ENCODE measurements around the gene BMPR1B. TPM values are rescaled to one million over a fixed set of nuclear protein-coding genes. Genes with fewer than 3 reads are reported as not detected.

BMPR1B gene
- total and polyA plus RNA-seq, 4 donors: 0.27 to 0.70 (median 0.48) TPM

DNA sequence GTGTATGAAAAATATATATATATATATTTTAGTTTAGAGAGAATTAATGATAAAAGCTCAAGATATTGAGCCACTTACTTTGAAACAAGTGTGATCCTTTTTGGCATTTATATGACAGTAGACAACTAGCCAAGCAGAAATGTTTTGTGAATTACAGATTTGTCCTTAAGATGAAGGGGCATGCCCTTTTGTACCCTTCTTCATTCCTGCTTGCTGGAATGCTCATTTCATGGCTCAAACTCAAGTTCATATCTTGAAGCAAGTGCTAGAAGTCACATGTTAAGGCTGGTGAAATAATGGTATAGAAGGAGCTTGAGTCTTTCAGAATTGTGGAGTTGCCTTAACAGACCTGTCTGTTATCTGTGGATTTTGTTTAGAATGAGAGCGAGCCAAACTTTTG, 203.0 kb downstream of the BMPR1B start:
- Histone ChIP-seq H3K4me1 (ENCODE audit: control insufficient read depth in 4 of 4, insufficient read depth in 4 of 4, low read length in 3 of 4) (no peaks in the 10 kb centered on the region), H3K4me3 (ENCODE audit: low read depth in 1 of 3, low read length in 3 of 3) (no peak overlapping the region), H3K9ac (ENCODE audit: low read depth in 1 of 2, low read length in 2 of 2) (no peak overlapping the region), H3K9me3 (ENCODE audit: control insufficient read depth in 4 of 4, low read length in 3 of 4) (peaks cover 0 to 3% (median 0%) of the 10 kb centered on the region in 4 donors), H3K27ac (ENCODE audit: low read depth in 1 of 2, low read length in 2 of 2) (no peak overlapping the region), H3K36me3 (ENCODE audit: control insufficient read depth in 4 of 4, insufficient read depth in 3 of 4, low read depth in 1 of 4, low read length in 3 of 4) (no peaks in the 10 kb centered on the region), H3K27me3 (ENCODE audit: control insufficient read depth in 4 of 4, insufficient read depth in 4 of 4, low read length in 3 of 4) (peaks cover 0 to 3% (median 0%) of the 10 kb centered on the region in 4 donors)
- TF ChIP-seq NR2F2 (IDR thresholded peaks at IDR 0.05) (peak; percentile 50), GABPA (IDR thresholded peaks at IDR 0.05 in 1 of 2, conservative IDR thresholded peaks at IDR 0.05 in 1 of 2) (no peak)
- DNase-seq (ENCODE audit: low spot score): no peak
- WGBS: 86% methylated on average over 1 of the region's 1 CpG

DNA sequence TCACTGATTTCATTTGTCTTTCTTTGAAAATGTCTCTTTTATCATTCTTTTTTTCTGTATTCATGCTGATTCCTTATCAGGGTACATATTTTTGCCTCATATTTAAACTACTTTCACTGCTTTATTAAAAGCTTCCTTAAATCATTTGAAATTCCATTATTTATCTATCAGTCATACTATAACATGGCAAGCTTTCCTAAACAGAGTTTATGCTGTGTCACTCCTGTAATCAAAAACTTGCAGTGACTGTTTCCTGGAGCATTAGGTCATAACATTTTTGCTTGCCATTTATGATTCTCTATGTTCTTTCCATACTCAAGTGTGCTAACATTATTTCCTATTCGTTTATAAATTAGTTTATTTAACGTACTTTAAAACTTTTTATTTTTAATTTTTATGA, 203.7 kb downstream of the BMPR1B start:
- H3K27ac ChIP-seq (ENCODE audit: low read depth in 1 of 2, low read length in 2 of 2): no peak overlapping the region
- H3K4me3 ChIP-seq (ENCODE audit: low read depth in 1 of 3, low read length in 3 of 3): no peak overlapping the region
- TF ChIP-seq CTCF (IDR thresholded peaks at IDR 0.05; ENCODE audit: low read depth, low read length, missing input control): no peak
- TF ChIP-seq NR2F2 (IDR thresholded peaks at IDR 0.05): no peak
- no peak for TF ChIP-seq TAF1 (conservative IDR thresholded peaks at IDR 0.05)
- TF ChIP-seq YY1 (IDR thresholded peaks at IDR 0.05): no peak
- no peak for TF ChIP-seq HNF4G (IDR thresholded peaks at IDR 0.05)
- TF ChIP-seq RXRA (IDR thresholded peaks at IDR 0.05): no peak
- no peak for TF ChIP-seq REST (IDR thresholded peaks at IDR 0.05)
- TF ChIP-seq JUND (IDR thresholded peaks at IDR 0.05): no peak
- no peak for TF ChIP-seq HNF4A (conservative IDR thresholded peaks at IDR 0.05)
- TF ChIP-seq RAD21 (IDR thresholded peaks at IDR 0.05): no peak
- no peak for TF ChIP-seq ATF3 (IDR thresholded peaks at IDR 0.05)
- TF ChIP-seq FOXA1 (IDR thresholded peaks at IDR 0.05): no peak
- TF ChIP-seq GABPA (IDR thresholded peaks at IDR 0.05 in 1 of 2, conservative IDR thresholded peaks at IDR 0.05 in 1 of 2): no peak
- TF ChIP-seq, protein P1, sequence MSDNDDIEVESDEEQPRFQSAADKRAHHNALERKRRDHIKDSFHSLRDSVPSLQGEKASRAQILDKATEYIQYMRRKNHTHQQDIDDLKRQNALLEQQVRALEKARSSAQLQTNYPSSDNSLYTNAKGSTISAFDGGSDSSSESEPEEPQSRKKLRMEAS (IDR thresholded peaks at IDR 0.05): no peak
- TF ChIP-seq, protein P2, sequence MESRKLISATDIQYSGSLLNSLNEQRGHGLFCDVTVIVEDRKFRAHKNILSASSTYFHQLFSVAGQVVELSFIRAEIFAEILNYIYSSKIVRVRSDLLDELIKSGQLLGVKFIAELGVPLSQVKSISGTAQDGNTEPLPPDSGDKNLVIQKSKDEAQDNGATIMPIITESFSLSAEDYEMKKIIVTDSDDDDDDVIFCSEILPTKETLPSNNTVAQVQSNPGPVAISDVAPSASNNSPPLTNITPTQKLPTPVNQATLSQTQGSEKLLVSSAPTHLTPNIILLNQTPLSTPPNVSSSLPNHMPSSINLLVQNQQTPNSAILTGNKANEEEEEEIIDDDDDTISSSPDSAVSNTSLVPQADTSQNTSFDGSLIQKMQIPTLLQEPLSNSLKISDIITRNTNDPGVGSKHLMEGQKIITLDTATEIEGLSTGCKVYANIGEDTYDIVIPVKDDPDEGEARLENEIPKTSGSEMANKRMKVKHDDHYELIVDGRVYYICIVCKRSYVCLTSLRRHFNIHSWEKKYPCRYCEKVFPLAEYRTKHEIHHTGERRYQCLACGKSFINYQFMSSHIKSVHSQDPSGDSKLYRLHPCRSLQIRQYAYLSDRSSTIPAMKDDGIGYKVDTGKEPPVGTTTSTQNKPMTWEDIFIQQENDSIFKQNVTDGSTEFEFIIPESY (IDR thresholded peaks at IDR 0.05): no peak
- TF ChIP-seq EGR1 (IDR thresholded peaks at IDR 0.05; ENCODE audit: low read depth in 2 of 2): no peak
- no peak for TF ChIP-seq FOXA2 (IDR thresholded peaks at IDR 0.05)
- TF ChIP-seq SP1 (IDR thresholded peaks at IDR 0.05): no peak
- 70% methylated on average over 2 of the region's 2 CpGs for WGBS
- H3K27me3 ChIP-seq (ENCODE audit: control insufficient read depth in 4 of 4, insufficient read depth in 4 of 4, low read length in 3 of 4): peaks cover 0 to 3% (median 0%) of the 10 kb centered on the region in 4 donors
- no peaks in the 10 kb centered on the region for H3K4me1 ChIP-seq (ENCODE audit: control insufficient read depth in 4 of 4, insufficient read depth in 4 of 4, low read length in 3 of 4)
- H3K9me3 ChIP-seq (ENCODE audit: control insufficient read depth in 4 of 4, low read length in 3 of 4): peaks cover 0 to 3% (median 0%) of the 10 kb centered on the region in 4 donors
- DNase-seq (ENCODE audit: low spot score): no peak
- H3K9ac ChIP-seq (ENCODE audit: low read depth in 1 of 2, low read length in 2 of 2): no peak overlapping the region
- no peaks in the 10 kb centered on the region for H3K36me3 ChIP-seq (ENCODE audit: control insufficient read depth in 4 of 4, insufficient read depth in 3 of 4, low read depth in 1 of 4, low read length in 3 of 4)

Data from liver (tissue), 9 donors.